Psoas muscle (tissue), 8 donors: Measurements from ENCODE around the gene PACS2. TPM values are rescaled to one million over a fixed set of nuclear protein-coding genes. Genes with fewer than 3 reads are reported as not detected.

Source experiments
- ATAC-seq, 4 donors: fragments of 200-7000 bp; cut with Tn5 transposase; one replicate each; pipeline ENCODE4 v1.9.1; 2020; ENCODE audit warnings: moderate library complexity in 3 of 4, mild to moderate bottlenecking in 2 of 4
- DNase-seq, 2 donors: peaks; one replicate each; pipeline ENCODE4 v3.0.0-alpha.2; 2020
- H3K27ac ChIP-seq: fragments of 200-600 bp; one replicate; pipeline ENCODE4 v1.8.0; 2022
- H3K27me3 ChIP-seq, 3 donors: fragments of 200-600 bp in 1 of 3; one replicate each; pipeline versions ENCODE4 v1.6.1 to v1.8.0; 2013 to 2022; ENCODE audit warnings: low read length in 2 of 3, mild to moderate bottlenecking in 2 of 3, moderate library complexity in 1 of 3; ENCODE audit not compliant: insufficient read depth in 3 of 3
- H3K36me3 ChIP-seq, 2 donors: fragments of 200-600 bp in 1 of 2; one replicate each; pipeline versions ENCODE4 v1.6.1 to v1.8.0; 2013 to 2022; ENCODE audit warnings: low read depth in 1 of 2, mild to moderate bottlenecking in 1 of 2, moderate library complexity in 1 of 2; ENCODE audit not compliant: insufficient read depth in 1 of 2
- H3K4me1 ChIP-seq: fragments of 200-600 bp; one replicate; pipeline ENCODE4 v1.8.0; 2022
- H3K4me3 ChIP-seq: fragments of 200-600 bp; one replicate; pipeline ENCODE4 v1.8.0; 2022; ENCODE audit warnings: mild to moderate bottlenecking
- H3K9me3 ChIP-seq: fragments of 200-600 bp; one replicate; pipeline ENCODE4 v1.8.0; 2022
- WGBS, 3 donors: extraction: QIAGEN DNeasy Blood & Tissue Kit; methylation state at CpG; one replicate each; pipeline versions ENCODE4 v1.1.6 to v1.1.7; 2013; 5-methylcytosine and 5-hydroxymethylcytosine counted together
- intact Hi-C, 2 donors: fragments of 100-400 bp; cut with DNase I; formaldehyde crosslinking; loops; one replicate each; pipeline versions ENCODE4 v1.11.0 to v1.14.2; 2022
- polyA plus RNA-seq, 3 donors: library from polyadenylated mRNA; stranded (reverse); fragments of 200-250 nt; gene quantifications; one replicate each; pipeline ENCODE4 v1.2.3, GENCODE V29; 2013
- total RNA-seq, 4 donors: library from RNA; stranded (reverse); fragmentation: NEBNext Ultra II Directional in 2 of 4; extraction: Animal tissue kit (Norgen Biotek cat#: 25700) in 2 of 4; gene quantifications; one replicate each; pipeline versions ENCODE4 v1.2.1 to v1.2.4, GENCODE V29; 2021 to 2023
- TF ChIP-seq, protein P1 (sequence below): fragments of 200-600 bp; IDR thresholded peaks from one replicate; pipeline ENCODE4 v1.8.0; 2022; ENCODE audit warnings: antibody characterized with exemption
- donor health status: healthy with polysubstance abuse.
- donor health status: DM: no; HTN: no; CAD: no; lungs with moderate emphysema.
- donor health status: Bipolar disorder and iron deficiency.
- donor health status: healthy.
- donor health status: DM: yes; HTN: yes; CAD: no.
- donor health status: DM: no; HTN: no; CAD: no.
- donor health status: DM: no; HTN: no; CAD: no.
- donor health status: DM: yes; HTN: yes; CAD: no.

PACS2 gene
- total and polyA plus RNA-seq, 7 donors = 57.1 to 83.1 (median 72.8) TPM

DNA sequence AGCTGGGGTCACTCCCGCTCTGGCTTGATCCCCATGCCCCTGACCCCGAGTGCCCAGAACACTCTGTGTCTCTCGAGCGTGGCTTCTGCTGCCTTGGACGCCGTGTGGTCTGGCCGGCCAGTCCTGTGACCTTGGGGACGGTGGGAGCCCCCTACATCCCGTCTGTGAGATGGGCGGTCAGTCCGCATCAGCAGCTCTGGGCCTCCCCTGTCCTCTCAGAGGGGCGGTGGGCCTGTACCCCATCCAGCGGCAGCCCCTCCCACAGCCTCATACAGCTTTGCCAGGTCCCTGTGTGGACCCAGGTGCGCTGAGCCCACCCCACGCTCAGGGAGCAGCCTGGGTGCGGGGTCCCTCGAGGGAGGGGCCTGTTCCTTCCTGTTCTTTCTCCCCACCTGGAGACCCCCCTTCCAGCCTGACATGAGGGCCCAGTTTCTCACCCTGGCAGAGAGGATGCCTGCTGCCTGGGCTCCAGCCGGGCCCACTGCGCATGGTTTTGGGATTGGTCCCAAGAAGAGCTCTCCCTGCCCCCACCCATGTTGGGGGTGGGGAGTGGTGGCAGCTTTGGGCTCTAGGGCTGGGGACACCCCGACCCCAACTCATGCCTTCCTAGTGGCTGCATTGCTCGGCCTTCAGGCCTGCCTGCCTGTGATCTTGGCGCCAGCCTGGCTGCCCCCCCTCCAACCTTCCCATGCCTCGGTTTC, 106.6 kb downstream of the PACS2 start:
- peak overlapping the region; percentile 86 for H3K4me3 ChIP-seq
- peak overlapping the region; percentile 73 for H3K27ac ChIP-seq
- DNase-seq (peak in 1 of 2 donors; percentile 59), ATAC-seq (peak; percentile 7 to 25 (median 18))
- no peaks in the 10 kb centered on the region for H3K27me3 ChIP-seq
- H3K4me1 ChIP-seq = peaks cover 29% of the 10 kb centered on the region
- H3K36me3 ChIP-seq = no peaks in the 10 kb centered on the region
- no peaks in the 10 kb centered on the region for H3K9me3 ChIP-seq
- intact Hi-C loops = no loop called here
- TF ChIP-seq, protein P1, sequence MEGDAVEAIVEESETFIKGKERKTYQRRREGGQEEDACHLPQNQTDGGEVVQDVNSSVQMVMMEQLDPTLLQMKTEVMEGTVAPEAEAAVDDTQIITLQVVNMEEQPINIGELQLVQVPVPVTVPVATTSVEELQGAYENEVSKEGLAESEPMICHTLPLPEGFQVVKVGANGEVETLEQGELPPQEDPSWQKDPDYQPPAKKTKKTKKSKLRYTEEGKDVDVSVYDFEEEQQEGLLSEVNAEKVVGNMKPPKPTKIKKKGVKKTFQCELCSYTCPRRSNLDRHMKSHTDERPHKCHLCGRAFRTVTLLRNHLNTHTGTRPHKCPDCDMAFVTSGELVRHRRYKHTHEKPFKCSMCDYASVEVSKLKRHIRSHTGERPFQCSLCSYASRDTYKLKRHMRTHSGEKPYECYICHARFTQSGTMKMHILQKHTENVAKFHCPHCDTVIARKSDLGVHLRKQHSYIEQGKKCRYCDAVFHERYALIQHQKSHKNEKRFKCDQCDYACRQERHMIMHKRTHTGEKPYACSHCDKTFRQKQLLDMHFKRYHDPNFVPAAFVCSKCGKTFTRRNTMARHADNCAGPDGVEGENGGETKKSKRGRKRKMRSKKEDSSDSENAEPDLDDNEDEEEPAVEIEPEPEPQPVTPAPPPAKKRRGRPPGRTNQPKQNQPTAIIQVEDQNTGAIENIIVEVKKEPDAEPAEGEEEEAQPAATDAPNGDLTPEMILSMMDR = no peak
- WGBS, 3 donors = 39 to 48% (median 43%) methylated on average over 23 of the region's 23 CpGs

DNA sequence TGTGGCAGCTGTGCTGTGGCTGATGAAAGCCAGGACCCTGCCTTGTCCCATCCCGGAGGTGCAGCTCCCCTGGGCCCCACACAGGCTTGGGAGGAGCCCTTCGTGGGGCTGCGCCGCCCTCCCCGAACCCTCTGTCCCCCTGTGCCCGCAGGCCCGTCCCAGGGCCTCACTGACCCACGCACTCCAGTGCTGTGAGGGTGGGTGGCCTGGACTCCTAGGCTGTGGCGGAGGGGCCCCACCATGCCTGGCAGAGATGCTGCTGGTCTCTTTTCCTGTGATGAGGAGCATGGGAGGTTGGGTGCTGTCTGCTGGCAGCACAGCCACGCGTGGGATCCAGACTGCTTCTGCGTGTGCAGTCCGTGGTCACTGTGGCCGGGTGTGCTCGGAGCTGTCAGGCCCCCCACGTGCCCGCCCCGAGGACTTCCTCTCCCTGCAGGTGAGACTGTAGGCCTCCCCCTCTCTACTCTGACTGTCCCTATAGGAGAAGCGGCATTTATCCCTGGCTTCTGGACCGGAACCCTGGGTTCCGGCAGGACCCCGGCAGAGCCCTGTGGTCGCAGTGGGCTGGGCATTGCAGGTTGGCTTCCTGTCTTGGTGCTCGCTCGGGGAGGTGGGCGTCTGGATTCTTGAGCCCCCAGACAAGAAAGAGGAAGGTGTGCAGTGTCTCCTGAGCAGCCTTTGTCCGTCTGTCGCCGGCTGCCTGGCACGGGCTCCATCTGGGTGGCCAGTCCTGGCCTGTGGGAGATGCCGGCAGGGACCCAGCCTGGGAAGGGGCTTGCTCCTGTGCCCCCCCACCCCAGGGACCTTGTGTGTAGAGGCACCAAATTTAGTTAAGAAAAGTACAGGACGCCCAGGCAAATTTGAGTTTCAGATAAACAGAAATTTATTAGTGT, 107.4 kb downstream of the PACS2 start:
- intact Hi-C loops = no loop called here

DNA sequence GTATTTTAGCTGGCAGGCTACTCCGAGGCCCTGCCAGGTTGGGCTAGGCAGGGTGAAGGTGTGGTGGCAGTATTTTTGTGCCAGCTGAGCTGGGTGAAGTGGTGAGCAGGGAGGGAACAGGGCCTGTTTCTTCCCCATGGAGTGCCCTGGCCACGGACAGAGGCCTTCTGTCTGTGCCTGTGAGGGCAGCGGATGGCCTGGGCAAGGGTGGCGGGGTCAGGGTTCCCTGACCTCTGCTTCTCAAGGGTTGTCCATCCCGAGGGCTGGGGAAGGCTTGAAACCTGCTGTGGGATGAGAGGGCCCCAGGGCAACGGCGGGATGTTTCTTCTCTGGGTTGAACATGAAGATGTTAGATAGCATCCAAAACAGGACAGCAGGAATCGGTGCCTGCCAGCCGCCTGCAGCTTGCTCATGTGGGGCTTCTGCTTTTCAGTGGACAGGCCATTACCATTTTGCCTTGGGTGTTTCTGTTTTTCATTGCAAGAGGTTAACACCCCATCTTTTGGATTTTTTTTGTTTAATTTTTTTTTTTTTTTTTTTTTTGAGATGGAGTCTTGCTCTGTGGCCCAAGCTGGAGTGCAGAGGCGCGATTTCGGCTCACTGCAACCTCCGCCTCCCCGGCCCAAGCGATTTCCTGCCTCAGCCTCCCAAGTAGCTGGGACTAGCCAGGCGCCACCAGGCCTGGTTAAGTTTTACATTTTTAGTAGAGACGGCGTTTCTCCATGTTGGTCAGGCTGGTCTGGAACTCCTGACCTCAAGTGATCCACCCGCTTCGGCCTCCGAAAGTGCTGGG, 108.3 kb downstream of the PACS2 start:
- Histone ChIP-seq H3K27ac (no peak overlapping the region), H3K36me3 (peaks cover 0 to 7% of the 10 kb centered on the region in 2 donors), H3K4me3 (no peak overlapping the region), H3K4me1 (peaks cover 24% of the 10 kb centered on the region), H3K27me3 (no peaks in the 10 kb centered on the region), H3K9me3 (no peaks in the 10 kb centered on the region)
- intact Hi-C loops = no loop called here
- no peak for DNase-seq
- TF ChIP-seq, protein P1 = no peak
- ATAC-seq = no peak
- 75 to 79% (median 78%) methylated on average over 21 of the region's 21 CpGs for WGBS, 3 donors

More for the DNA sequence above, 107.4 kb downstream of the PACS2 start:
- TF ChIP-seq, protein P1 = no peak
- Histone ChIP-seq H3K4me3 (peak overlapping the region; percentile 86), H3K4me1 (peaks cover 24% of the 10 kb centered on the region), H3K9me3 (no peaks in the 10 kb centered on the region), H3K36me3 (peaks cover 0 to 5% of the 10 kb centered on the region in 2 donors), H3K27ac (no peak overlapping the region), H3K27me3 (no peaks in the 10 kb centered on the region)
- 66 to 77% (median 69%) methylated on average over 32 of the region's 32 CpGs for WGBS, 3 donors
- peak in 2 of 4 donors; percentile 2 to 6 for ATAC-seq
- DNase-seq = peak in 1 of 2 donors; percentile 51

DNA sequence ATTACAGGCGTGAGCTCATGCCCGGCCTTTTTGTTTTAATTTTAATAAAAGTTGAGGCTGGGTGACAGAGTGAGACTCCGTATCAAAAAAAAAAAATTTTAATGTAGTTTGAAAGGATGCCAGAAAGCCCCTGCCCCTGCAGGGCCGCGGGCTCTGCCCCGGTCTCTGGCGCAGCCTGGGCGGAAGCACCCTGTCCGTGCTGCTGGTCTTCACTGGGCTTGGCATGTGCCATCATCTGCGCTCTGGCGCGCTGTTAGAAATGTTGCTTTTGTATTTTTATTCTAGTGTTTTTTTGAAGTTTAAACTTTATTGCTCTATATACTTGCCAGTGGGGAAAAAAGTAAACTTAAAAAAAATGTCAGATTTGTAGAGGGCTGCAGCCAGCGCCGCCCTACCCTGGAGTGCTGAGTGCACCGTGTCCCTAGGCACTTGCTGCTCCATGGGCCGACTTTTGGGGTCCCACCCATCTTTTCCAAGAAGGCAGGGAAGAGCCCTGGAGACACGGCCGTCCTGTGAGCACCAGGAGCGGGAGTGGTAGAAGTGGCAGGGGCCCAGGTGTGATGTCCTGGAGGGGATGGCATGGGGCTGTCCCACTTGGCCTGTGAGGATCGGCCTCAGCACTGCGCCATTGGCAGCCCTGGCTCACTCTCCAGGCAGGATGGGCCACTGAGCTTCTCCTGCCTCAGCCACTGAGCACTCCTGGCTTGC, 109.1 kb downstream of the PACS2 start:
- no peak for ATAC-seq
- DNase-seq = no peak
- no peaks in the 10 kb centered on the region for H3K9me3 ChIP-seq
- TF ChIP-seq, protein P1 = no peak
- WGBS, 3 donors = 93 to 95% (median 94%) methylated on average over 20 to 21 of the region's 21 CpGs
- no peak overlapping the region for H3K27ac ChIP-seq
- peaks cover 0 to 7% of the 10 kb centered on the region in 2 donors for H3K36me3 ChIP-seq
- no peak overlapping the region for H3K4me3 ChIP-seq
- no peaks in the 10 kb centered on the region for H3K27me3 ChIP-seq
- H3K4me1 ChIP-seq = peaks cover 23% of the 10 kb centered on the region
- intact Hi-C loops = no loop called here
